ENCODE measurements around the gene TASP1. TPM values are rescaled to one million over a fixed set of nuclear protein-coding genes. Genes with fewer than 3 reads are reported as not detected.

TASP1 gene
- total and polyA plus RNA-seq, 10 donors = 6.3 to 21.5 (median 15.5) TPM

GRCh38 chr20:13436530-13436929 lies 202.2 kb downstream of the TASP1 start:
- H3K36me3 ChIP-seq = peaks cover 0 to 35% (median 17%) of the 10 kb centered on the region in 6 donors
- no peaks in the 10 kb centered on the region for H3K27me3 ChIP-seq (replicated peaks in 1 of 7)
- intact Hi-C loops (cut with DNase I; ENCODE audit: low total_unique reads) = no loop called here
- no peak for DNase-seq
- peaks cover 0 to 29% (median 22%) of the 10 kb centered on the region in 8 donors for H3K9me3 ChIP-seq
- no peak overlapping the region for H3K27ac ChIP-seq
- no peak overlapping the region for H3K4me3 ChIP-seq
- H3K4me1 ChIP-seq = no peaks in the 10 kb centered on the region
- TF ChIP-seq POLR2AphosphoS5 (IDR thresholded peaks at IDR 0.05) = no peak
- TF ChIP-seq CTCF (IDR thresholded peaks at IDR 0.05 in 8 of 11, conservative IDR thresholded peaks at IDR 0.05 in 3 of 11) = no peak
- TF ChIP-seq POLR2A (IDR thresholded peaks at IDR 0.05) = no peak
- 78 to 90% (median 87%) methylated on average over 7 of the region's 7 CpGs for WGBS, 5 donors

GRCh38 chr20:13432126-13432525 lies 206.6 kb downstream of the TASP1 start:
- Histone ChIP-seq H3K4me1 (no peaks in the 10 kb centered on the region), H3K36me3 (peaks cover 0 to 62% (median 21%) of the 10 kb centered on the region in 6 donors), H3K4me3 (no peak overlapping the region), H3K9me3 (peaks cover 0 to 10% (median 3%) of the 10 kb centered on the region in 8 donors), H3K27me3 (replicated peaks in 1 of 7) (no peaks in the 10 kb centered on the region), H3K27ac (no peak overlapping the region)
- no peak for TF ChIP-seq CTCF (IDR thresholded peaks at IDR 0.05 in 8 of 11, conservative IDR thresholded peaks at IDR 0.05 in 3 of 11)
- no peak for TF ChIP-seq POLR2AphosphoS5 (IDR thresholded peaks at IDR 0.05)
- no peak for TF ChIP-seq POLR2A (IDR thresholded peaks at IDR 0.05)
- intact Hi-C loops (cut with DNase I; ENCODE audit: low total_unique reads) = no loop called here
- no peak for DNase-seq
- 79 to 100% (median 90%) methylated on average over 1 of the region's 1 CpG for WGBS, 5 donors

- H3K4me3 ChIP-seq = no peak overlapping the region
- no peaks in the 10 kb centered on the region for H3K4me1 ChIP-seq
- no peak for DNase-seq
- no peaks in the 10 kb centered on the region for H3K27me3 ChIP-seq (replicated peaks in 1 of 7)
- intact Hi-C loops (cut with DNase I; ENCODE audit: low total_unique reads) = no loop called here
- TF ChIP-seq POLR2AphosphoS5 (IDR thresholded peaks at IDR 0.05) (no peak), POLR2A (IDR thresholded peaks at IDR 0.05) (no peak), CTCF (IDR thresholded peaks at IDR 0.05 in 8 of 11, conservative IDR thresholded peaks at IDR 0.05 in 3 of 11) (no peak)
- no peak overlapping the region for H3K27ac ChIP-seq
- H3K36me3 ChIP-seq = peaks cover 0 to 61% (median 21%) of the 10 kb centered on the region in 6 donors
- peaks cover 0 to 10% (median 3%) of the 10 kb centered on the region in 8 donors for H3K9me3 ChIP-seq
- WGBS, 5 donors = 66 to 74% (median 72%) methylated on average over 9 of the region's 9 CpGs
Measured at GRCh38 chr20:13430346-13431002, 208.3 kb downstream of the TASP1 start.

GRCh38 chr20:13428684-13429083 lies 210.0 kb downstream of the TASP1 start:
- Histone ChIP-seq H3K4me1 (no peaks in the 10 kb centered on the region), H3K27ac (no peak overlapping the region), H3K27me3 (replicated peaks in 1 of 7) (no peaks in the 10 kb centered on the region), H3K4me3 (no peak overlapping the region), H3K9me3 (peaks cover 0 to 10% (median 3%) of the 10 kb centered on the region in 8 donors), H3K36me3 (peaks cover 0 to 43% (median 9%) of the 10 kb centered on the region in 6 donors)
- WGBS, 5 donors = 93 to 100% (median 97%) methylated on average over 1 of the region's 1 CpG
- TF ChIP-seq POLR2AphosphoS5 (IDR thresholded peaks at IDR 0.05) = no peak
- no peak for TF ChIP-seq POLR2A (IDR thresholded peaks at IDR 0.05)
- TF ChIP-seq CTCF (IDR thresholded peaks at IDR 0.05 in 8 of 11, conservative IDR thresholded peaks at IDR 0.05 in 3 of 11) = no peak
- intact Hi-C loops (cut with DNase I; ENCODE audit: low total_unique reads) = no loop called here
- no peak for DNase-seq

All from spleen (tissue), 11 donors.